Testis (tissue), 2 donors: ENCODE data around the gene ATP1A3.
A peak's percentile ranks its signal among the peaks of the same experiment; 100 is the strongest.

Experiments
- POLR2A ChIP-seq: fragments of 450-650 bp; IDR thresholded peaks from one replicate; pipeline ENCODE4 v1.6.1; 2017; ENCODE audit warnings: antibody characterized with exemption, mild to moderate bottlenecking, moderate library complexity
- TF ChIP-seq, protein P1 (sequence below), 3 experiments: fragments of 450-650 bp in 2 of 3; fragments of 200-600 bp in 1 of 3; sonication (generic) in 1 of 3; IDR thresholded peaks; one replicate each; pipeline ENCODE4 v1.5.1; 2016 to 2019; ENCODE audit warnings: antibody characterized with exemption in 3 of 3, mild to moderate bottlenecking in 2 of 3, moderate library complexity in 1 of 3

DNA sequence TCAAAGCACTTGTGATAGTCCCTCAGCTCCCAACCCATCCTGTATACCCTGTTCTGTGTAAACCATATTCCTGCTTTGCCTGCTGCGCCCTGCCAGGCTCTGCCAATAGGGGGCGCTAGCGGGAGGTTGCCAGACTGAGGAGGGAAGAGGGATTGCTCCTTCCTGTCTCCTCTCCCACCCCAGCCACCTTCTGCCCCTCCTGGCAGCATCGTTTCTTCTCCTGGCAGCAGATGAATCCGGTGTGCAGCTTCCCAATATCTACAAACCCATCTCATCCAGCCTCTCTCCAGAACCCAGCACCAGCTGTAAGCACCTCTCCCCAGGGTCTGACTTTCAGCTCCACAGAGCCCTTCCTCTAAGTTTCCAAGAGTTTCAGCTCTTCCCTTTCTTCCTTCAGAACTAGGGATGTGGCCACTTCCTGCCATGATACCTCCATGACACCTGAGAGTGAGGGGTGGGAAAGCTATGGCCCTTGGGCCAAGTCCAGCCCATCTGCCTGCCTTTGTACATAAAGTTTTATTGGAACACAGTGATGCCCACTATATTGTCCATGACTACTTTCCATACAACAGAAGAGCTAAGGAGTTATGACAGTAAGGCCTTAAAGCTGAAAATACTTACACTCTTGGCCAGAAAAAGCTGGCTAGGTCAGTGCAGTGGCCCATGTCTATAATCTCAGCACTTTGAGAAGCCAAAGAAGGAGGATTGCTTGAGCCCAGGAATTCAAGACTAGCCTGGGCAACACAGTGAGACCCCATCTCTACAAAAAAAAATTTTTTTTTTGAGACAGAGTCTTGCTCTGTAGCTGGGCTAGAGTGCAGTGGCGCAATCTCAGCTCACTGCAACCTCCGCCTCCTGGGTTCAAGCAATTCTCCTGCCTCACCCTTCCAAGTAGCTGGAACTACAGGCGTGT lies 34.5 kb upstream of the ATP1A3 start:
- TF ChIP-seq, protein P1, sequence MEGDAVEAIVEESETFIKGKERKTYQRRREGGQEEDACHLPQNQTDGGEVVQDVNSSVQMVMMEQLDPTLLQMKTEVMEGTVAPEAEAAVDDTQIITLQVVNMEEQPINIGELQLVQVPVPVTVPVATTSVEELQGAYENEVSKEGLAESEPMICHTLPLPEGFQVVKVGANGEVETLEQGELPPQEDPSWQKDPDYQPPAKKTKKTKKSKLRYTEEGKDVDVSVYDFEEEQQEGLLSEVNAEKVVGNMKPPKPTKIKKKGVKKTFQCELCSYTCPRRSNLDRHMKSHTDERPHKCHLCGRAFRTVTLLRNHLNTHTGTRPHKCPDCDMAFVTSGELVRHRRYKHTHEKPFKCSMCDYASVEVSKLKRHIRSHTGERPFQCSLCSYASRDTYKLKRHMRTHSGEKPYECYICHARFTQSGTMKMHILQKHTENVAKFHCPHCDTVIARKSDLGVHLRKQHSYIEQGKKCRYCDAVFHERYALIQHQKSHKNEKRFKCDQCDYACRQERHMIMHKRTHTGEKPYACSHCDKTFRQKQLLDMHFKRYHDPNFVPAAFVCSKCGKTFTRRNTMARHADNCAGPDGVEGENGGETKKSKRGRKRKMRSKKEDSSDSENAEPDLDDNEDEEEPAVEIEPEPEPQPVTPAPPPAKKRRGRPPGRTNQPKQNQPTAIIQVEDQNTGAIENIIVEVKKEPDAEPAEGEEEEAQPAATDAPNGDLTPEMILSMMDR (IDR thresholded peaks at IDR 0.05): peak in 1 of 3 experiments; percentile 47
- TF ChIP-seq POLR2A: no peak
